HCT116 (cell line): ENCODE measurements around the gene IFI35. TPM values are rescaled to one million over a fixed set of nuclear protein-coding genes. Genes with fewer than 3 reads are reported as not detected.

ENCODE experiments used
- ATAC-seq: fragments of 200-7000 bp; cut with Tn5 transposase; 2 replicates; pipeline ENCODE4 v1.9.1; 2020; ENCODE audit warnings: mild to moderate bottlenecking, moderate library complexity
- BruUV-seq: library from RNA; stranded (reverse); fragments of 400-500 nt; replicated peaks from 2 replicates; lab custom pipeline; 2021; lab: Mats Ljungman, UMichigan
- CTCF ChIA-PET: fragments of 300-600 bp; sonication (Branson Sonifier 250); formaldehyde crosslinking; loops from one replicate; lab custom pipeline; 2021; ENCODE audit warnings: antibody characterized with exemption; lab: Charles Lee
- POLR2A ChIA-PET: fragments of 300-600, 350-600 bp; sonication (Branson Sonifier 250); formaldehyde crosslinking; loops from one replicate; lab custom pipeline; 2021; ENCODE audit warnings: antibody characterized with exemption; lab: Charles Lee
- RAD21 ChIA-PET, 2 experiments: fragments of 300-600 bp; sonication (Branson Sonifier 250); formaldehyde crosslinking; loops; one replicate each; lab custom pipeline; 2023; ENCODE audit warnings: low total read pairs in 2 of 2; ENCODE audit not compliant: uncharacterized antibody in 2 of 2, unreplicated experiment in 2 of 2, low non-redundant PET in 1 of 2; lab: Charles Lee
- DNase-seq: peaks from one replicate; pipeline ENCODE4 v3.0.0-alpha.2; 2010; ENCODE audit warnings: low read depth, low spot score
- H2AFZ ChIP-seq: fragments of 200-600 bp; shearing (Covaris generic), sonication (generic); 2 replicates; pipeline ENCODE4 v1.6.1; 2017; ENCODE audit warnings: low read depth, mixed run types, mixed read lengths, antibody characterized with exemption, low read length; ENCODE audit not compliant: poor library complexity, severe bottlenecking
- H3K27ac ChIP-seq: 2 replicates; pipeline ENCODE4 v1.5.1; 2012; ENCODE audit warnings: low read depth, low read length
- H3K27me3 ChIP-seq: fragments of 200-600 bp; sonication (generic); 2 replicates; pipeline ENCODE4 v1.6.1; 2016; ENCODE audit warnings: mixed run types, low read length, mixed read lengths; ENCODE audit not compliant: insufficient read depth
- H3K36me3 ChIP-seq, 2 experiments: fragments of 200-500 bp in 1 of 2; fragments of 200-600 bp in 1 of 2; sonication (Bioruptor generic) in 1 of 2; sonication (generic) in 1 of 2; 2 replicates each; pipeline versions ENCODE4 v1.5.1 to v1.6.1; 2014 to 2016; ENCODE audit warnings: low read length in 2 of 2, inconsistent platforms in 1 of 2, mixed read lengths in 1 of 2, mixed run types in 1 of 2; ENCODE audit not compliant: insufficient read depth in 2 of 2, control insufficient read depth in 1 of 2
- H3K4me1 ChIP-seq, 2 experiments: fragments of 200-600 bp in 1 of 2; sonication (generic) in 1 of 2; 2 replicates each; pipeline versions ENCODE4 v1.5.1 to v1.6.1; 2012 to 2017; ENCODE audit warnings: low read length in 2 of 2, inconsistent platforms in 1 of 2, mild to moderate bottlenecking in 1 of 2, mixed read lengths in 1 of 2, mixed run types in 1 of 2, moderate library complexity in 1 of 2; ENCODE audit not compliant: insufficient read depth in 2 of 2, control insufficient read depth in 1 of 2
- H3K4me2 ChIP-seq: fragments of 200-600 bp; sonication (generic); 2 replicates; pipeline ENCODE4 v1.6.1; 2017; ENCODE audit warnings: mixed run types, low read length, mixed read lengths
- H3K4me3 ChIP-seq, 2 experiments: fragments of 200-600 bp in 1 of 2; sonication (generic) in 1 of 2; replicated peaks in 1 of 2; 2 replicates each; pipeline ENCODE4 v1.5.1; 2011 to 2016; ENCODE audit warnings: low read length in 2 of 2, control low read depth in 1 of 2, low read depth in 1 of 2, mild to moderate bottlenecking in 1 of 2, mixed read lengths in 1 of 2, mixed run types in 1 of 2
- H3K79me2 ChIP-seq: fragments of 200-600 bp; sonication (generic); 2 replicates; pipeline ENCODE4 v1.6.1; 2017; ENCODE audit warnings: mild to moderate bottlenecking, mixed run types, low read length, moderate library complexity, mixed read lengths; ENCODE audit not compliant: insufficient read depth
- H3K9ac ChIP-seq: fragments of 200-600 bp; sonication (generic); 2 replicates; pipeline ENCODE4 v1.6.1; 2016; ENCODE audit warnings: low read length, mixed read lengths
- H3K9me2 ChIP-seq: fragments of 200-600 bp; sonication (generic), shearing (Covaris generic); 2 replicates; pipeline ENCODE4 v1.6.1; 2017; ENCODE audit warnings: mixed run types, mild to moderate bottlenecking, moderate library complexity; ENCODE audit not compliant: insufficient read depth
- H3K9me3 ChIP-seq, 2 experiments: fragments of 200-500 bp in 1 of 2; fragments of 200-600 bp in 1 of 2; sonication (Bioruptor generic) in 1 of 2; sonication (generic) in 1 of 2; 2 replicates each; pipeline ENCODE4 v1.6.1; 2014 to 2017; ENCODE audit warnings: low read length in 2 of 2, mixed read lengths in 2 of 2, inconsistent platforms in 1 of 2, low read depth in 1 of 2, mild to moderate bottlenecking in 1 of 2, mixed run types in 1 of 2, moderate library complexity in 1 of 2; ENCODE audit not compliant: control insufficient read depth in 1 of 2, insufficient read depth in 1 of 2
- H4K20me1 ChIP-seq: fragments of 200-600 bp; sonication (generic), shearing (Covaris generic); 2 replicates; pipeline ENCODE4 v1.6.1; 2017; ENCODE audit warnings: mixed run types, mild to moderate bottlenecking, moderate library complexity; ENCODE audit not compliant: insufficient read depth
- EGR1 ChIP-seq: IDR thresholded peaks from 2 replicates; pipeline ENCODE4 v1.6.1; 2012; ENCODE audit warnings: low read depth
- EZH2 ChIP-seq: fragments of 200-600 bp; sonication (generic); IDR thresholded peaks from 2 replicates; pipeline ENCODE4 v1.6.1; 2017; ENCODE audit warnings: antibody characterized with exemption, mixed run types
- JUND ChIP-seq: IDR thresholded peaks from 2 replicates; pipeline ENCODE4 v1.6.1; 2012
- MAX ChIP-seq: IDR thresholded peaks from 2 replicates; pipeline ENCODE4 v1.6.1; 2012
- SIN3A ChIP-seq: IDR thresholded peaks from 2 replicates; pipeline ENCODE4 v1.6.1; 2012; ENCODE audit warnings: low read depth
- TCF7L2 ChIP-seq: IDR thresholded peaks from 2 replicates; pipeline ENCODE4 v1.7.0; 2011; ENCODE audit warnings: borderline replicate concordance, inconsistent platforms; ENCODE audit not compliant: insufficient read depth, insufficient read length; ENCODE audit errors: extremely low read depth
- intact Hi-C: fragments of 100-400 bp; cut with micrococcal nuclease; formaldehyde crosslinking; loops from 2 replicates; pipeline ENCODE4 v1.10.0; 2022
- total RNA-seq: library from RNA; stranded (reverse); gene quantifications from one replicate; pipeline ENCODE4 v1.2.1, GENCODE V29; 2021; ENCODE audit not compliant: unreplicated experiment

Gene IFI35
- total RNA-seq, 1 experiment from 2014 or later = 14.8 TPM

- no peak for DNase-seq
- no TSS peak for BruUV-seq
- Histone ChIP-seq H3K36me3 (peaks cover 0 to 9% of the 10 kb centered on the region in 2 experiments; a peak in 3 of 4 replicates), H3K27ac (peak overlapping the region; percentile 88), H3K27me3 (no peaks in the 10 kb centered on the region), H3K4me2 (peak overlapping the region; percentile 99), H4K20me1 (no peaks in the 10 kb centered on the region), H3K9me2 (no peaks in the 10 kb centered on the region), H3K79me2 (peaks cover 8% of the 10 kb centered on the region; the same call in 1 of the 2 replicates), H3K9ac (peak overlapping the region; percentile 95), H3K4me1 (peaks cover 9 to 42% of the 10 kb centered on the region in 2 experiments; a peak in 3 of 4 replicates), H3K9me3 (no peaks in the 10 kb centered on the region), H2AFZ (no peak overlapping the region), H3K4me3 (peak overlapping the region; percentile 92 to 99)
- RAD21 ChIA-PET = no interaction called here
- TF ChIP-seq EZH2 (no peak), MAX (peak; percentile 37; the same call in 1 of the 2 replicates), SIN3A (0 out of 2 replicates have a peak, but pooled peaks have one; percentile 4), TCF7L2 (no peak), JUND (no peak), EGR1 (no peak)
- POLR2A ChIA-PET = interaction anchor here (0.6 to 1.1 kb wide), 3 partner anchors 23 to 367 kb away, joined by 3 to 4 read pairs (median 3); partner anchors contain the start of gene RPL27
- CTCF ChIA-PET = no interaction called here
- intact Hi-C loops = loop anchor here (5.0 kb wide), 1 partner anchor 366 kb away; no protein-coding TSS in a partner anchor
- peak; percentile 36 for ATAC-seq
Measured at GRCh38 chr17:43020789-43021740, 14.5 kb downstream of the IFI35 start.
